A549 (cell line): ENCODE data around the gene PBX2.

ENCODE experiments used
- BHLHE40 ChIP-seq: IDR thresholded peaks from 2 replicates; pipeline ENCODE4 v1.6.1; 2012; ENCODE audit warnings: low read depth, low read length, inconsistent platforms
- CBX2 ChIP-seq: fragments of 200-600 bp; sonication (generic); IDR thresholded peaks from 2 replicates; pipeline ENCODE4 v1.6.1; 2016; ENCODE audit warnings: low read depth, mild to moderate bottlenecking, borderline replicate concordance
- CHD4 ChIP-seq: fragments of 200-600 bp; sonication (generic); IDR thresholded peaks from 2 replicates; pipeline ENCODE4 v1.6.1; 2016; ENCODE audit warnings: antibody characterized with exemption, mild to moderate bottlenecking, borderline replicate concordance
- CTCF ChIP-seq: fragments of >200 bp; sonication (Bioruptor Twin); formaldehyde crosslinking; IDR thresholded peaks from 3 replicates; pipeline ENCODE4 v1.5.1; 2016
- EP300 ChIP-seq, 2 experiments: fragments of >200 bp; sonication (Bioruptor Twin); formaldehyde crosslinking; IDR thresholded peaks; 2 replicates in 1 of 2; 3 replicates in 1 of 2; pipeline ENCODE4 v1.6.1; 2016 to 2017
- FOSB ChIP-seq: fragments of 250-450 bp; sonication (Bioruptor Pico); IDR thresholded peaks from 2 replicates; pipeline ENCODE4 v1.5.0; 2020; ENCODE audit warnings: mild to moderate bottlenecking, moderate library complexity
- GATA3 ChIP-seq: IDR thresholded peaks from 2 replicates; pipeline ENCODE4 v1.6.1; 2012; ENCODE audit warnings: borderline replicate concordance
- NFE2L2 ChIP-seq: fragments of 150-350 bp; conservative IDR thresholded peaks from 2 replicates; pipeline ENCODE4 v1.6.1; 2014; ENCODE audit warnings: low read length
- POLR2A ChIP-seq: IDR thresholded peaks from 2 replicates; pipeline ENCODE4 v1.6.1; 2012; ENCODE audit warnings: mild to moderate bottlenecking, low read length
- REST ChIP-seq: fragments of 200-600 bp; sonication (generic); IDR thresholded peaks from 2 replicates; pipeline ENCODE4 v1.6.1; 2016; ENCODE audit warnings: antibody characterized with exemption, mild to moderate bottlenecking, moderate library complexity
- SMC3 ChIP-seq: fragments of >200 bp; sonication (Bioruptor Twin); formaldehyde crosslinking; IDR thresholded peaks from 3 replicates; pipeline ENCODE4 v1.6.1; 2018; ENCODE audit warnings: inconsistent platforms
- TP53 ChIP-seq: fragments of 250-450 bp; sonication (Bioruptor Pico); IDR thresholded peaks from 2 replicates; pipeline ENCODE4 v1.5.0; 2021; ENCODE audit warnings: mild to moderate bottlenecking, moderate library complexity

- TF ChIP-seq CTCF (no peak), POLR2A (no peak), CHD4 (no peak), REST (no peak), GATA3 (no peak), SMC3 (no peak), FOSB (CRISPR knock-in tag) (no peak), BHLHE40 (no peak), EP300 (IDR thresholded peaks at IDR 0.05) (no peak), CBX2 (no peak), TP53 (CRISPR knock-in tag) (no peak), NFE2L2 (no peak)
These were observed 21.0 kb downstream of the PBX2 start for GRCh38 chr6:32168807-32169591.
